Calu3 (cell line): Measurements from ENCODE around the gene ZNF296. TPM values are rescaled to one million over a fixed set of nuclear protein-coding genes. Genes with fewer than 3 reads are reported as not detected.

Source experiments
- BruUV-seq: library from RNA; stranded (reverse); fragments of 400-500 nt; replicated peaks from 2 replicates; lab custom pipeline; 2021; lab: Mats Ljungman, UMichigan
- CTCF ChIA-PET: fragments of 300-600 bp; sonication (Branson Sonifier 250); formaldehyde crosslinking; loops from one replicate; lab custom pipeline; 2022; ENCODE audit warnings: antibody characterized with exemption; lab: Charles Lee
- DNase-seq: peaks from one replicate; pipeline ENCODE4 v3.0.0; 2022
- H3K27ac Mint-ChIP-seq: one replicate; pipeline ENCODE4 v1.8.0; 2022; ENCODE audit warnings: mixed read lengths; ENCODE audit not compliant: unreplicated experiment
- H3K27me3 Mint-ChIP-seq: one replicate; pipeline ENCODE4 v1.8.0; 2022; ENCODE audit warnings: mixed read lengths; ENCODE audit not compliant: unreplicated experiment
- H3K36me3 Mint-ChIP-seq: one replicate; pipeline ENCODE4 v1.8.0; 2022; ENCODE audit warnings: mild to moderate bottlenecking, moderate library complexity, mixed read lengths; ENCODE audit not compliant: insufficient read depth, unreplicated experiment
- H3K4me1 Mint-ChIP-seq: one replicate; pipeline ENCODE4 v1.8.0; 2022; ENCODE audit warnings: mild to moderate bottlenecking, low read depth, mixed read lengths; ENCODE audit not compliant: unreplicated experiment
- H3K4me3 Mint-ChIP-seq: one replicate; pipeline ENCODE4 v1.8.0; 2022; ENCODE audit warnings: mild to moderate bottlenecking, low read depth, moderate library complexity, mixed read lengths; ENCODE audit not compliant: unreplicated experiment
- H3K9me3 Mint-ChIP-seq: one replicate; pipeline ENCODE4 v1.8.0; 2022; ENCODE audit warnings: low read depth, mixed read lengths; ENCODE audit not compliant: unreplicated experiment
- CTCF ChIP-seq: fragments of 200-600 bp; IDR thresholded peaks from one replicate; pipeline ENCODE4 v1.8.0; 2022; ENCODE audit warnings: antibody characterized with exemption; ENCODE audit not compliant: unreplicated experiment
- intact Hi-C: fragments of 100-400 bp; cut with micrococcal nuclease; formaldehyde crosslinking; loops from one replicate; pipeline ENCODE4 v1.10.0; 2022; ENCODE audit not compliant: unreplicated experiment
- total RNA-seq: library from RNA; stranded (reverse); gene quantifications from 2 replicates; pipeline ENCODE4 v1.2.3, GENCODE V29; 2022

ZNF296 gene
- total RNA-seq, 1 experiment from 2014 or later: 5.3 TPM

DNA sequence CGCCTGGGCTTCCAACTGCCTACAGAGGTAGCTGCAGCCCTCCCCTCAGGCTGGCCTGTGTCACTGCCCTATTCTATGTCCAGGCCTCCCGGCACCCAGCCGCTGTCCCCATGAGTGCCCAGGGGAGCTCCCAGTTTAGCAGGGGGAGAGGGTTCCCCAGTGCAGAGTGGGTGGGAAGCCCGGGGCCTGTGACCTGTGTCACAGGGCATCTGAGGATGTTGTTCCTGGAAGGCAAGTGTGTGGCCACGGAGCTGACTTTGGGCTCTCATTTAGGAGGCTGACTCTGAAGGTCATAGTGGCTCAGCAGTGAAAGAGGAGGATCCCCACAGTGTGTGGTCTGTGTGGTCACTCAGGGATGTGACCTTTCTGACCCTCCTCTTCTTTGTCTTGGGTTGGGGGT, 41.8 kb upstream of the ZNF296 start:
- H3K27ac Mint-ChIP-seq: no peak overlapping the region
- no TSS peak for BruUV-seq
- H3K4me1 Mint-ChIP-seq: peaks cover 49% of the 10 kb centered on the region
- CTCF ChIA-PET: interaction anchor here (0.8 kb wide), 1 partner anchor 9 kb away, joined by 4 read pairs; no protein-coding TSS in a partner anchor
- intact Hi-C loops: no loop called here
- H3K9me3 Mint-ChIP-seq: no peaks in the 10 kb centered on the region
- no peak overlapping the region for H3K4me3 Mint-ChIP-seq
- H3K36me3 Mint-ChIP-seq: peaks cover 23% of the 10 kb centered on the region
- no peaks in the 10 kb centered on the region for H3K27me3 Mint-ChIP-seq
- DNase-seq: no peak
- TF ChIP-seq CTCF: no peak

GRCh38 chr19:45117671-45118070, 41.4 kb upstream of the ZNF296 start:
- CTCF ChIA-PET: interaction anchor here (0.8 kb wide), 2 partner anchors 9 to 96 kb away, joined by 3 to 4 read pairs; no protein-coding TSS in a partner anchor
- DNase-seq: no peak
- peaks cover 49% of the 10 kb centered on the region for H3K4me1 Mint-ChIP-seq

DNA sequence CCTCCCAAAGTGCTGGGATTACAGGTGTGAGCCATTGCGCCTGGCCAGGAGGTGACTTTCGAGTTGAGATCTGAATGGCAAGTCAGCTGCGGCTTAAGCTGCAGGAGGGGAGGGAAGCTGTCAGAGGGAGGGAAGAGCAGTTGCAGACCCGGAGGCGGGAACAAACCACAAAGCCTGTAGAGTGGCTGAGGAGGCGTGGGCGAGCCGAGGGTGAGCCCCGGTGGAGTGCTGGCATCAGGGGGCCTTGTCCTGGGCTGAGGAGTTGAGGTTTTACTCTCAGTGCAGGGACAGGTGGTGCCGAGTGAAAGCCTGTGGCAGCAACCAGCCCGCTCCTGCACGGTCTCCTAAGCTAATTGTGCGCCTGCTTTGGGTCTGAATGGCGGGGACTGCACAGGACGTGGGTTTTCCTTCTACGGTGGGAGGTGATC, 40.9 kb upstream of the ZNF296 start:
- CTCF ChIA-PET: interaction anchor here (0.8 kb wide), 1 partner anchor 97 kb away, joined by 3 read pairs; no protein-coding TSS in a partner anchor
- BruUV-seq: no TSS peak
- Mint-ChIP-seq H3K36me3 (peaks cover 23% of the 10 kb centered on the region), H3K4me3 (no peak overlapping the region), H3K4me1 (peaks cover 49% of the 10 kb centered on the region), H3K9me3 (no peaks in the 10 kb centered on the region), H3K27me3 (no peaks in the 10 kb centered on the region), H3K27ac (no peak overlapping the region)
- intact Hi-C loops: no loop called here
- TF ChIP-seq CTCF: no peak
- no peak for DNase-seq

More at GRCh38 chr19:45117671-45118070, 41.4 kb upstream of the ZNF296 start:
- Mint-ChIP-seq H3K4me3 (no peak overlapping the region), H3K36me3 (peaks cover 23% of the 10 kb centered on the region), H3K9me3 (no peaks in the 10 kb centered on the region), H3K27me3 (no peaks in the 10 kb centered on the region), H3K27ac (no peak overlapping the region)
- no peak for TF ChIP-seq CTCF
- intact Hi-C loops: no loop called here
- BruUV-seq: no TSS peak

- Mint-ChIP-seq H3K27ac (no peak overlapping the region), H3K4me3 (no peak overlapping the region), H3K27me3 (no peaks in the 10 kb centered on the region), H3K9me3 (no peaks in the 10 kb centered on the region), H3K4me1 (peaks cover 45% of the 10 kb centered on the region), H3K36me3 (peaks cover 21% of the 10 kb centered on the region)
- DNase-seq: no peak
- intact Hi-C loops: no loop called here
- BruUV-seq: no TSS peak
- CTCF ChIA-PET: interaction anchor here (0.7 kb wide), 1 partner anchor 24 kb away, joined by 3 read pairs; no protein-coding TSS in a partner anchor
- no peak for TF ChIP-seq CTCF
Measured at GRCh38 chr19:45115809-45116615, 39.7 kb upstream of the ZNF296 start.
